Erythroblast (primary cell): ENCODE results near the gene ATP9A.

Experiments used
- GATA1 ChIP-seq: IDR thresholded peaks from 2 replicates; pipeline ENCODE4 v1.6.1; 2011; ENCODE audit warnings: low read depth, mild to moderate bottlenecking, control low read depth, low read length, moderate library complexity
- POLR2A ChIP-seq: IDR thresholded peaks from 2 replicates; pipeline ENCODE4 v1.6.1; 2011; ENCODE audit warnings: mild to moderate bottlenecking, low read length

- TF ChIP-seq POLR2A (no peak), GATA1 (no peak)
These were observed 154.6 kb downstream of the ATP9A start for GRCh38 chr20:51613580-51613979.
